Prostate gland (tissue), 2 donors: ENCODE data around the gene SOX5. TPM values are rescaled to one million over a fixed set of nuclear protein-coding genes. Genes with fewer than 3 reads are reported as not detected.

Experiments used
- DNase-seq: peaks from one replicate; pipeline ENCODE4 v3.0.0-alpha.2; 2019; ENCODE audit warnings: low spot score
- H3K27ac ChIP-seq, 2 donors: fragments of 200-600 bp; sonication (generic); 2 replicates each; pipeline ENCODE4 v1.5.1; 2017 to 2019
- H3K27me3 ChIP-seq: fragments of 200-600 bp; sonication (generic); replicated peaks from 2 replicates; pipeline ENCODE4 v1.5.1; 2019; ENCODE audit not compliant: insufficient read depth
- H3K36me3 ChIP-seq, 2 donors: fragments of 200-600 bp; sonication (generic); 1 replicate in 1 of 2; 2 replicates in 1 of 2; pipeline versions ENCODE4 v1.5.1 to v1.8.1; 2017 to 2019
- H3K4me1 ChIP-seq: fragments of 200-600 bp; sonication (generic); replicated peaks from 2 replicates; pipeline ENCODE4 v1.5.1; 2019
- H3K4me3 ChIP-seq, 2 donors: fragments of 200-600 bp; sonication (generic); 2 replicates each; pipeline ENCODE4 v1.5.1; 2017 to 2019
- H3K9me3 ChIP-seq: fragments of 200-600 bp; sonication (generic); 2 replicates; pipeline ENCODE4 v1.5.1; 2017
- CTCF ChIP-seq, 4 experiments: fragments of 200-600 bp in 2 of 4; fragments of 450-650 bp in 2 of 4; sonication (generic) in 2 of 4; IDR thresholded peaks; 1 replicate in 3 of 4; 2 replicates in 1 of 4; pipeline ENCODE4 v1.5.1; 2016 to 2019; ENCODE audit warnings: antibody characterized with exemption in 4 of 4, mild to moderate bottlenecking in 2 of 4, moderate library complexity in 2 of 4
- POLR2A ChIP-seq: fragments of 450-650 bp; IDR thresholded peaks from one replicate; pipeline ENCODE4 v1.6.1; 2016; ENCODE audit warnings: antibody characterized with exemption, mild to moderate bottlenecking
- POLR2AphosphoS5 ChIP-seq: sonication (generic); formaldehyde crosslinking; IDR thresholded peaks from one replicate; pipeline ENCODE4 v1.6.1; 2017; ENCODE audit warnings: antibody characterized with exemption
- WGBS: methylation state at CpG from one replicate; pipeline ENCODE4 v1.1.5; 2018; 5-methylcytosine and 5-hydroxymethylcytosine counted together
- intact Hi-C: fragments of 100-400 bp; cut with DNase I; formaldehyde crosslinking; loops from one replicate; pipeline ENCODE4 v1.14.2; 2022
- total RNA-seq, 2 donors: library from RNA; depleted of rRNA; stranded (reverse); fragments of >200 nt; gene quantifications; one replicate each; pipeline ENCODE4 v1.1.0, GENCODE V29; 2016

SOX5 gene
- total RNA-seq, 2 donors from 2014 or later = 3.7 to 7.8 TPM

- Histone ChIP-seq H3K9me3 (no peaks in the 10 kb centered on the region), H3K27me3 (no peaks in the 10 kb centered on the region), H3K4me1 (no peaks in the 10 kb centered on the region), H3K27ac (no peak overlapping the region), H3K36me3 (no peaks in the 10 kb centered on the region), H3K4me3 (no peak overlapping the region)
- intact Hi-C loops = no loop called here
- 71% methylated on average over 5 of the region's 5 CpGs for WGBS
- no peak for TF ChIP-seq POLR2A
- TF ChIP-seq POLR2AphosphoS5 = no peak
- no peak for TF ChIP-seq CTCF (IDR thresholded peaks at IDR 0.05)
- no peak for DNase-seq
Measured at GRCh38 chr12:23753628-23754365, 195.7 kb downstream of the SOX5 start.

- no peak for TF ChIP-seq POLR2AphosphoS5
- no peak for TF ChIP-seq CTCF (IDR thresholded peaks at IDR 0.05)
- TF ChIP-seq POLR2A = no peak
Measured at GRCh38 chr12:23752245-23752644, 197.2 kb downstream of the SOX5 start.

GRCh38 chr12:23751641-23752040 is 197.8 kb downstream of the SOX5 start:
- no peak for DNase-seq
- Histone ChIP-seq H3K9me3 (no peaks in the 10 kb centered on the region), H3K4me3 (no peak overlapping the region), H3K4me1 (no peaks in the 10 kb centered on the region), H3K27me3 (no peaks in the 10 kb centered on the region), H3K27ac (no peak overlapping the region), H3K36me3 (no peaks in the 10 kb centered on the region)
- intact Hi-C loops = no loop called here
- WGBS = 89% methylated on average over 1 of the region's 1 CpG
- TF ChIP-seq POLR2A (no peak), CTCF (IDR thresholded peaks at IDR 0.05) (no peak), POLR2AphosphoS5 (no peak)

More at GRCh38 chr12:23752245-23752644, 197.2 kb downstream of the SOX5 start:
- WGBS = 96% methylated on average over 5 of the region's 5 CpGs
- Histone ChIP-seq H3K27me3 (no peaks in the 10 kb centered on the region), H3K9me3 (no peaks in the 10 kb centered on the region), H3K4me3 (no peak overlapping the region), H3K27ac (no peak overlapping the region), H3K36me3 (no peaks in the 10 kb centered on the region), H3K4me1 (no peaks in the 10 kb centered on the region)
- intact Hi-C loops = no loop called here
- DNase-seq = no peak

GRCh38 chr12:23750923-23751322 is 198.5 kb downstream of the SOX5 start:
- no peak overlapping the region for H3K4me3 ChIP-seq
- no peaks in the 10 kb centered on the region for H3K36me3 ChIP-seq
- 89% methylated on average over 3 of the region's 3 CpGs for WGBS
- no peak overlapping the region for H3K27ac ChIP-seq
- no peak for DNase-seq
- H3K27me3 ChIP-seq = no peaks in the 10 kb centered on the region
- no peaks in the 10 kb centered on the region for H3K9me3 ChIP-seq
- intact Hi-C loops = no loop called here
- no peaks in the 10 kb centered on the region for H3K4me1 ChIP-seq
- TF ChIP-seq POLR2AphosphoS5 (no peak), POLR2A (no peak), CTCF (IDR thresholded peaks at IDR 0.05) (no peak)

- Histone ChIP-seq H3K36me3 (no peaks in the 10 kb centered on the region), H3K9me3 (no peaks in the 10 kb centered on the region), H3K27me3 (no peaks in the 10 kb centered on the region), H3K4me1 (no peaks in the 10 kb centered on the region), H3K27ac (no peak overlapping the region), H3K4me3 (no peak overlapping the region)
- no peak for TF ChIP-seq POLR2A
- no peak for TF ChIP-seq POLR2AphosphoS5
- no peak for TF ChIP-seq CTCF (IDR thresholded peaks at IDR 0.05)
- WGBS = 87% methylated on average over 3 of the region's 3 CpGs
- intact Hi-C loops = no loop called here
- no peak for DNase-seq
Measured at GRCh38 chr12:23744696-23745095, 204.8 kb downstream of the SOX5 start.
